HEK293 (cell line): ENCODE measurements around the gene ASCC2.

Experiments
- CTCF ChIA-PET: fragments of 350-600 bp; formaldehyde crosslinking; extraction: SDS; loops from one replicate; lab custom pipeline; 2021; ENCODE audit warnings: antibody characterized with exemption; lab: Yijun Ruan, JAX
- POLR2A ChIA-PET: fragments of 300-600 bp; formaldehyde crosslinking; extraction: SDS; loops from one replicate; lab custom pipeline; 2020; ENCODE audit warnings: antibody characterized with exemption, inconsistent platforms; lab: Yijun Ruan, JAX
- H3K27ac ChIP-seq: fragments of 200-500 bp; sonication (Bioruptor generic); 2 replicates; pipeline ENCODE4 v1.5.1; 2014; ENCODE audit warnings: low read depth, low read length, control low read depth, inconsistent platforms; ENCODE audit errors: extremely low read depth
- H3K36me3 ChIP-seq, 2 experiments: fragments of 200-500 bp in 1 of 2; sonication (Bioruptor generic) in 1 of 2; 1 replicate in 1 of 2; 2 replicates in 1 of 2; pipeline ENCODE4 v1.5.1; 2014 to 2017; ENCODE audit warnings: inconsistent platforms in 2 of 2, low read length in 2 of 2; ENCODE audit not compliant: control insufficient read depth in 2 of 2, insufficient read depth in 1 of 2
- H3K4me1 ChIP-seq: fragments of 200-500 bp; sonication (Bioruptor generic); 2 replicates; pipeline ENCODE4 v1.5.1; 2014; ENCODE audit warnings: mild to moderate bottlenecking, low read length, inconsistent platforms; ENCODE audit not compliant: control insufficient read depth, insufficient read depth
- H3K4me3 ChIP-seq: 2 replicates; pipeline ENCODE4 v1.5.1; 2011; ENCODE audit warnings: low read depth, mild to moderate bottlenecking, control low read depth, low read length, moderate library complexity
- H3K9me3 ChIP-seq: fragments of 200-500 bp; sonication (Bioruptor generic); 2 replicates; pipeline ENCODE4 v1.5.1; 2014; ENCODE audit warnings: low read depth, low read length, inconsistent platforms; ENCODE audit not compliant: control insufficient read depth, insufficient read depth
- GLIS1 ChIP-seq: fragments of 450-650 bp; formaldehyde crosslinking; IDR thresholded peaks from 2 replicates; pipeline ENCODE4 v1.5.1; 2016; ENCODE audit warnings: missing biosample characterization, missing genetic modification characterization
- GLIS2 ChIP-seq: fragments of 450-650 bp; formaldehyde crosslinking; IDR thresholded peaks from 2 replicates; pipeline ENCODE4 v1.5.1; 2016; ENCODE audit warnings: missing biosample characterization, missing genetic modification characterization
- HOXA7 ChIP-seq: sonication (generic); formaldehyde crosslinking; IDR thresholded peaks from 2 replicates; pipeline ENCODE4 v1.8.1; 2022; ENCODE audit warnings: missing genetic modification reagents, borderline replicate concordance
- HOXC10 ChIP-seq: sonication (generic); formaldehyde crosslinking; IDR thresholded peaks from 2 replicates; pipeline ENCODE4 v1.8.1; 2023; ENCODE audit warnings: mild to moderate bottlenecking, missing genetic modification reagents
- KLF8 ChIP-seq: fragments of 450-650 bp; formaldehyde crosslinking; IDR thresholded peaks from 2 replicates; pipeline ENCODE4 v1.5.1; 2016; ENCODE audit warnings: missing biosample characterization, missing genetic modification characterization
- KLF9 ChIP-seq: fragments of 450-650 bp; formaldehyde crosslinking; IDR thresholded peaks from 2 replicates; pipeline ENCODE4 v1.5.1; 2016; ENCODE audit warnings: missing biosample characterization, missing genetic modification characterization, low read depth
- OVOL3 ChIP-seq: fragments of 450-650 bp; formaldehyde crosslinking; IDR thresholded peaks from 2 replicates; pipeline ENCODE4 v1.5.1; 2016; ENCODE audit warnings: missing biosample characterization, missing genetic modification characterization
- SCRT1 ChIP-seq: fragments of 450-650 bp; formaldehyde crosslinking; IDR thresholded peaks from 2 replicates; pipeline ENCODE4 v1.5.1; 2016; ENCODE audit warnings: missing biosample characterization, missing genetic modification characterization, borderline replicate concordance
- SCRT2 ChIP-seq: fragments of 450-650 bp; formaldehyde crosslinking; IDR thresholded peaks from 2 replicates; pipeline ENCODE4 v1.5.1; 2016; ENCODE audit warnings: missing biosample characterization, missing genetic modification characterization
- ZBTB8A ChIP-seq: fragments of 450-650 bp; formaldehyde crosslinking; IDR thresholded peaks from 2 replicates; pipeline ENCODE4 v1.5.1; 2016; ENCODE audit warnings: missing biosample characterization, missing genetic modification characterization
- ZFHX2 ChIP-seq: fragments of 450-650 bp; formaldehyde crosslinking; conservative IDR thresholded peaks from 2 replicates; pipeline ENCODE4 v1.5.1; 2016; ENCODE audit warnings: missing biosample characterization, missing genetic modification characterization
- ZFP37 ChIP-seq: fragments of 450-650 bp; formaldehyde crosslinking; IDR thresholded peaks from 2 replicates; pipeline ENCODE4 v1.5.1; 2016; ENCODE audit warnings: missing biosample characterization, missing genetic modification characterization
- ZNF114 ChIP-seq: fragments of 450-650 bp; formaldehyde crosslinking; IDR thresholded peaks from 2 replicates; pipeline ENCODE4 v1.5.0; 2017; ENCODE audit warnings: missing biosample characterization, missing genetic modification characterization
- ZNF157 ChIP-seq: fragments of 450-650 bp; formaldehyde crosslinking; IDR thresholded peaks from 2 replicates; pipeline ENCODE4 v1.5.1; 2016; ENCODE audit warnings: missing biosample characterization, missing genetic modification characterization
- ZNF174 ChIP-seq: fragments of 450-650 bp; formaldehyde crosslinking; IDR thresholded peaks from 2 replicates; pipeline ENCODE4 v1.5.0; 2017; ENCODE audit warnings: missing biosample characterization, mild to moderate bottlenecking, missing genetic modification characterization
- ZNF23 ChIP-seq: fragments of 450-650 bp; formaldehyde crosslinking; IDR thresholded peaks from 2 replicates; pipeline ENCODE4 v1.5.1; 2016; ENCODE audit warnings: missing biosample characterization, missing genetic modification characterization, borderline replicate concordance
- ZNF292 ChIP-seq: fragments of 450-650 bp; formaldehyde crosslinking; IDR thresholded peaks from 2 replicates; pipeline ENCODE4 v1.5.1; 2016; ENCODE audit warnings: low read depth, missing biosample characterization, missing genetic modification characterization, borderline replicate concordance
- ZNF548 ChIP-seq: fragments of 450-650 bp; formaldehyde crosslinking; IDR thresholded peaks from 2 replicates; pipeline ENCODE4 v1.5.1; 2016; ENCODE audit warnings: missing biosample characterization, missing genetic modification characterization
- ZNF571 ChIP-seq: fragments of 450-650 bp; formaldehyde crosslinking; IDR thresholded peaks from 2 replicates; pipeline ENCODE4 v1.5.0; 2017; ENCODE audit warnings: missing biosample characterization, missing genetic modification characterization
- ZNF610 ChIP-seq: fragments of 450-650 bp; formaldehyde crosslinking; IDR thresholded peaks from 2 replicates; pipeline ENCODE4 v1.5.1; 2016; ENCODE audit warnings: missing biosample characterization, missing genetic modification characterization, borderline replicate concordance
- ZNF623 ChIP-seq: fragments of 450-650 bp; formaldehyde crosslinking; IDR thresholded peaks from 2 replicates; pipeline ENCODE4 v1.5.1; 2016; ENCODE audit warnings: missing biosample characterization, missing genetic modification characterization
- ZNF660 ChIP-seq: fragments of 450-650 bp; IDR thresholded peaks from 2 replicates; pipeline ENCODE4 v1.5.1; 2018; ENCODE audit warnings: missing biosample characterization, mild to moderate bottlenecking, missing genetic modification characterization
- ZNF830 ChIP-seq: fragments of 450-650 bp; IDR thresholded peaks from 2 replicates; pipeline ENCODE4 v1.5.0; 2018; ENCODE audit warnings: missing biosample characterization, missing genetic modification characterization, low read depth, mild to moderate bottlenecking, moderate library complexity
- ZNF843 ChIP-seq: fragments of 450-650 bp; formaldehyde crosslinking; IDR thresholded peaks from 2 replicates; pipeline ENCODE4 v1.5.1; 2016; ENCODE audit warnings: missing biosample characterization, missing genetic modification characterization
- TF ChIP-seq, protein P1 (sequence below): fragments of 450-650 bp; formaldehyde crosslinking; conservative IDR thresholded peaks from 2 replicates; pipeline ENCODE4 v1.5.1; 2016; ENCODE audit warnings: low read depth, missing biosample characterization, missing genetic modification characterization

ASCC2 gene

DNA sequence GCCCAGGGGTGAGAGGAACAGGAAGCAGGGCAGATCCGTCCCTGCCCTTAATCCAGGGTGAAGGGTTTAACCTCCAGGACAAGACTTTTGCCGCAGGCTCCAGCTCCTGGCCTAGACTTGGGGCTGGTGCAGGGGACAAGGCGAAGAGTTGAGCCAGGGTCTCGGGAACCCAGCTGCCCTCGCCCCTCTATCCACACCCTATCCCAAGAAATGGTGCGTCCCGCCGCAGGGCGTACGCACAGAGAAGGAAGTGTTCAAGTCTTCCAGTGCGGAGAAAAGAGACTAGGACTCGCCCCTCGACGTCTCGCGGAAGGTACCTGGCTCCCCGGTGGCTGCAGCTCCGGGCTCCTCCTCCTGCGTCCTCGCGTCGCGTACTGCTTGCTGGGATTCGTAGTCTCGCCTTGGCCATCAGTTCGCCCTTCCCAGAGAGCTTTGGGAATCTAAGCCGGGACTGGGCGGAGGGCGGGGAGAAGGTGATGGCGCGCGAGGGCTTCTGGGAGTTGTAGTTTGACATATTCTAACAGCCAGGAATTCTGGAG, 71.4 kb downstream of the ASCC2 start, which contains the start of gene ZMAT5 (continued):
- TF ChIP-seq ZNF571 (no peak), ZNF23 (tag by site-specific recombination) (no peak), ZNF548 (no peak), OVOL3 (tag by site-specific recombination) (no peak), KLF8 (tag by site-specific recombination) (peak; percentile 85; the same call in 1 of the 2 replicates), ZNF843 (tag by site-specific recombination) (no peak), ZNF157 (no peak), KLF9 (0 out of 2 replicates have a peak, but pooled peaks have one; percentile 28), ZNF830 (tag by site-specific recombination) (no peak), ZNF292 (no peak), ZNF174 (no peak), ZBTB8A (tag by site-specific recombination) (peak; percentile 55)

DNA sequence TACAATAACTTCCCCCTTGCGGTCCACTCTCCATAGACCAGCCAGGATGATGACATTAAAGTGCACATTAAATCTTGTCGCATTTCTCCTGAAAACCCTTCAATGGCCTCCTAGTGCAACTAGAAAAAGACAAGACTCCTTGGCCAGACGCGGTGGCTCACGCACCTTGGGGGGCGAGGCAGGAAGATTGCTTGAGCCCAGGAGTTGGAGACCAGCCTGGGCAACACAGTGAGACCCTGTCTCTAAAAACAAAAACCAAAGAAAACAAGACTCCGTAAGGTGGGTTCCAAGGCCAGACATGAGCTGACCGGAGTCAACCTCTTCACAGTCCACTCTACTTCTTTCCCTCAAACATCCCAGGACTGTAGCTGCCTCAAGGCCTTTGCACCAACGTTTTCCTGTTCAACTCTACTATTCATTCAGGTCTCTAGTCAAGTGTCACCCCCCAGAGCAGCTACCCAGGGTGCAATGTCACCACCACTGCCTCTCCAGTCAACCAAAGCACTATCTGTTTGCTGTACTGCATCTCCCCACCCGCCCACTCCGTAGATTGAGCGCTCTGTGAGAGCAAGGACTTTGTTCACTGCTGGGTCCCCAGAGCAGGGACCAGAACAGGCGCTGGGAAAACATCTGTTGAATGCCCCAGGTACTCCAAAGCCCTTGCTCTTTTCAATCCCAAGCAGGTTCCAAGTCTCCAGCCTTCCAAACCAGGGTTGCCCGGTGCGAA, 72.0 kb downstream of the ASCC2 start:
- no peaks in the 10 kb centered on the region for H3K9me3 ChIP-seq
- ChIA-PET CTCF (interaction anchor here (0.8 to 1.7 kb wide), 5 partner anchors 76 to 323 kb away, joined by 3 to 7 read pairs (median 5); no protein-coding TSS in a partner anchor), POLR2A (interaction anchor here (0.6 to 1.5 kb wide), 14 partner anchors 9 to 659 kb away, joined by 3 to 6 read pairs (median 4); partner anchors contain the start of gene MTMR3)
- H3K36me3 ChIP-seq: peaks cover 11 to 30% of the 10 kb centered on the region in 2 experiments
- H3K4me3 ChIP-seq: peak overlapping the region; percentile 53
- H3K4me1 ChIP-seq: peaks cover 2% of the 10 kb centered on the region; the same call in 1 of the 2 replicates
- H3K27ac ChIP-seq: peak overlapping the region; percentile 87
- TF ChIP-seq ZFP37 (tag by site-specific recombination) (0 out of 2 replicates have a peak, but pooled peaks have one; percentile 39), SCRT1 (tag by site-specific recombination) (peak; percentile 86; the same call in 1 of the 2 replicates), HOXC10 (CRISPR knock-in tag) (0 out of 2 replicates have a peak, but pooled peaks have one; percentile 21), SCRT2 (peak; percentile 96), ZNF623 (peak; percentile 36; the same call in 1 of the 2 replicates), ZFHX2 (tag by site-specific recombination) (peak; percentile 35; the same call in 1 of the 2 replicates), HOXA7 (CRISPR knock-in tag) (no peak), GLIS2 (tag by site-specific recombination) (0 out of 2 replicates have a peak, but pooled peaks have one; percentile 11), ZNF114 (no peak), GLIS1 (tag by site-specific recombination) (peak; percentile 31; the same call in 1 of the 2 replicates)

DNA sequence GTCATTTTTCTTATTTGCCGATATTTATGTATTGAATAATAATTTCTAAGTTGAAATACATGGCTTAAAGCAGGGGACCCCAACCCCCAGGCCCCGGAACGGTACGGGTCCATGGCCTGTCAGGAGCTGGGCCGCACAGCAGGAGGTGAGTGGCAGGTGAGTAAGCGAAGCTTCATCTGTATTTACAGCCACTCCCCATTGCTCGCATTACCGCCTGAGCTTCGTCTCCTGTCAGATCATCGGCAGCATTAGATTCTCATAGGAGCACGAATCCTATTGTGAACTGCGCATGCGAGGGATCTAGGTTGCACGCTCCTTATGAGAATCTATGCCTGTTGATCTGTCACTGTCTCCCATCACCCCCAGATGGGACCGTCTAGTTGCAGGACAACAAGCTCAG, 75.8 kb downstream of the ASCC2 start:
- H3K27ac ChIP-seq: no peak overlapping the region
- POLR2A ChIA-PET: interaction anchor here (0.6 kb wide), 1 partner anchor 50 kb away, joined by 5 read pairs; no protein-coding TSS in a partner anchor

More for the DNA sequence above, 75.8 kb downstream of the ASCC2 start:
- H3K9me3 ChIP-seq: no peaks in the 10 kb centered on the region
- H3K4me1 ChIP-seq: peaks cover 4% of the 10 kb centered on the region; the same call in 1 of the 2 replicates
- H3K36me3 ChIP-seq: no peaks in the 10 kb centered on the region
- TF ChIP-seq, protein P1, sequence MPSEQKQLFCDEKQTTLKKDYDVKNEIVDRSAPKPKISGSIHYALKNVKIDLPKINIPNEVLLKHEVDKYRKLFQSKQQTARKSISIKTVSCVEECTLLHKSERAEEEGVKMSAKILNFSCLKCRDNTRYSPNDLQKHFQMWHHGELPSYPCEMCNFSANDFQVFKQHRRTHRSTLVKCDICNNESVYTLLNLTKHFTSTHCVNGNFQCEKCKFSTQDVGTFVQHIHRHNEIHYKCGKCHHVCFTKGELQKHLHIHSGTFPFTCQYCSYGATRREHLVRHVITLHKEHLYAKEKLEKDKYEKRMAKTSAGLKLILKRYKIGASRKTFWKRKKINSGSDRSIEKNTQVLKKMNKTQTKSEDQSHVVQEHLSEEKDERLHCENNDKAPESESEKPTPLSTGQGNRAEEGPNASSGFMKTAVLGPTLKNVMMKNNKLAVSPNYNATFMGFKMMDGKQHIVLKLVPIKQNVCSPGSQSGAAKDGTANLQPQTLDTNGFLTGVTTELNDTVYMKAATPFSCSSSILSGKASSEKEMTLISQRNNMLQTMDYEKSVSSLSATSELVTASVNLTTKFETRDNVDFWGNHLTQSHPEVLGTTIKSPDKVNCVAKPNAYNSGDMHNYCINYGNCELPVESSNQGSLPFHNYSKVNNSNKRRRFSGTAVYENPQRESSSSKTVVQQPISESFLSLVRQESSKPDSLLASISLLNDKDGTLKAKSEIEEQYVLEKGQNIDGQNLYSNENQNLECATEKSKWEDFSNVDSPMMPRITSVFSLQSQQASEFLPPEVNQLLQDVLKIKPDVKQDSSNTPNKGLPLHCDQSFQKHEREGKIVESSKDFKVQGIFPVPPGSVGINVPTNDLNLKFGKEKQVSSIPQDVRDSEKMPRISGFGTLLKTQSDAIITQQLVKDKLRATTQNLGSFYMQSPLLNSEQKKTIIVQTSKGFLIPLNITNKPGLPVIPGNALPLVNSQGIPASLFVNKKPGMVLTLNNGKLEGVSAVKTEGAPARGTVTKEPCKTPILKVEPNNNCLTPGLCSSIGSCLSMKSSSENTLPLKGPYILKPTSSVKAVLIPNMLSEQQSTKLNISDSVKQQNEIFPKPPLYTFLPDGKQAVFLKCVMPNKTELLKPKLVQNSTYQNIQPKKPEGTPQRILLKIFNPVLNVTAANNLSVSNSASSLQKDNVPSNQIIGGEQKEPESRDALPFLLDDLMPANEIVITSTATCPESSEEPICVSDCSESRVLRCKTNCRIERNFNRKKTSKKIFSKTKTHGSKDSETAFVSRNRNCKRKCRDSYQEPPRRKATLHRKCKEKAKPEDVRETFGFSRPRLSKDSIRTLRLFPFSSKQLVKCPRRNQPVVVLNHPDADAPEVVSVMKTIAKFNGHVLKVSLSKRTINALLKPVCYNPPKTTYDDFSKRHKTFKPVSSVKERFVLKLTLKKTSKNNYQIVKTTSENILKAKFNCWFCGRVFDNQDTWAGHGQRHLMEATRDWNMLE (tag by site-specific recombination): no peak
- TF ChIP-seq ZNF610 (tag by site-specific recombination) (peak; percentile 48; the same call in 1 of the 2 replicates), KLF8 (tag by site-specific recombination) (no peak), ZNF660 (tag by site-specific recombination) (no peak)
- CTCF ChIA-PET: interaction anchor here (1.4 kb wide), 1 partner anchor 243 kb away, joined by 5 read pairs; no protein-coding TSS in a partner anchor
- no peak overlapping the region for H3K4me3 ChIP-seq
